ENCODE measurements around the gene STARD10. TPM values are rescaled to one million over a fixed set of nuclear protein-coding genes. Genes with fewer than 3 reads are reported as not detected.

Gene STARD10
- total RNA-seq, 1 donor from 2014 or later: 27.2 TPM

- ATAC-seq (peak; percentile 56), DNase-seq (ENCODE audit: low spot score) (no peak)
- intact Hi-C loops (cut with DNase I): no loop called here
Measured at GRCh38 chr11:72741429-72741833, 52.4 kb downstream of the STARD10 start.

GRCh38 chr11:72740562-72741428, 53.1 kb downstream of the STARD10 start:
- DNase-seq (ENCODE audit: low spot score): no peak
- intact Hi-C loops (cut with DNase I): no loop called here
- ATAC-seq: no peak

- DNase-seq (ENCODE audit: low spot score) (no peak), ATAC-seq (no peak)
- intact Hi-C loops (cut with DNase I): no loop called here
Measured at GRCh38 chr11:72740060-72740424, 53.8 kb downstream of the STARD10 start.

GRCh38 chr11:72739240-72740059, 54.4 kb downstream of the STARD10 start:
- no peak for DNase-seq (ENCODE audit: low spot score)
- intact Hi-C loops (cut with DNase I): no loop called here
- ATAC-seq: no peak

- DNase-seq (ENCODE audit: low spot score): no peak
- peak; percentile 36 for ATAC-seq
- intact Hi-C loops (cut with DNase I): no loop called here
Measured at GRCh38 chr11:72738199-72739141, 55.4 kb downstream of the STARD10 start.

GRCh38 chr11:72737336-72737735, 56.5 kb downstream of the STARD10 start:
- ATAC-seq (no peak), DNase-seq (ENCODE audit: low spot score) (no peak)
- intact Hi-C loops (cut with DNase I): no loop called here

- ATAC-seq: peak; percentile 57
- no peak for DNase-seq (ENCODE audit: low spot score)
- intact Hi-C loops (cut with DNase I): no loop called here
Measured at GRCh38 chr11:72736452-72737069, 57.3 kb downstream of the STARD10 start.

- DNase-seq (ENCODE audit: low spot score) (no peak), ATAC-seq (no peak)
- intact Hi-C loops (cut with DNase I): no loop called here
Measured at GRCh38 chr11:72735495-72736027, 58.3 kb downstream of the STARD10 start.

- intact Hi-C loops (cut with DNase I): no loop called here
- no peak for ATAC-seq
- no peak for DNase-seq (ENCODE audit: low spot score)
Measured at GRCh38 chr11:72732329-72732728, 61.5 kb downstream of the STARD10 start.

GRCh38 chr11:72730737-72731136, 63.1 kb downstream of the STARD10 start:
- ATAC-seq (no peak), DNase-seq (ENCODE audit: low spot score) (no peak)
- intact Hi-C loops (cut with DNase I): no loop called here

- DNase-seq (ENCODE audit: low spot score) (no peak), ATAC-seq (no peak)
- intact Hi-C loops (cut with DNase I): no loop called here
Measured at GRCh38 chr11:72730243-72730642, 63.6 kb downstream of the STARD10 start.

GRCh38 chr11:72727521-72727920, 66.3 kb downstream of the STARD10 start:
- intact Hi-C loops (cut with DNase I): loop anchor here (5.0 to 10.0 kb wide), 2 partner anchors 60 to 447 kb away; no protein-coding TSS in a partner anchor
- ATAC-seq: no peak
- no peak for DNase-seq (ENCODE audit: low spot score)

GRCh38 chr11:72726266-72727220, 67.3 kb downstream of the STARD10 start:
- intact Hi-C loops (cut with DNase I): loop anchor here (5.0 to 10.0 kb wide), 2 partner anchors 61 to 448 kb away; no protein-coding TSS in a partner anchor
- ATAC-seq (no peak), DNase-seq (ENCODE audit: low spot score) (no peak)

- no peak for ATAC-seq
- intact Hi-C loops (cut with DNase I): loop anchor here (5.0 to 10.0 kb wide), 2 partner anchors 62 to 449 kb away; no protein-coding TSS in a partner anchor
- DNase-seq (ENCODE audit: low spot score): no peak
Measured at GRCh38 chr11:72725724-72726028, 68.2 kb downstream of the STARD10 start.

- intact Hi-C loops (cut with DNase I): loop anchor here (5.0 to 10.0 kb wide), 2 partner anchors 62 to 450 kb away; no protein-coding TSS in a partner anchor
- peak; percentile 30 for ATAC-seq
- DNase-seq (ENCODE audit: low spot score): peak; percentile 84
Measured at GRCh38 chr11:72724851-72725723, 68.8 kb downstream of the STARD10 start.

GRCh38 chr11:72724021-72724551, 69.8 kb downstream of the STARD10 start:
- DNase-seq (ENCODE audit: low spot score) (no peak), ATAC-seq (no peak)
- intact Hi-C loops (cut with DNase I): loop anchor here (10.0 kb wide), 1 partner anchor 451 kb away; no protein-coding TSS in a partner anchor
